NCI-H526 (cell line): Measurements from ENCODE around the gene HMX1.

Experiments used
- DNase-seq, 2 experiments: peaks; one replicate each; lab custom pipeline; 2025; lab: John Stamatoyannopoulos, UW

Gene HMX1

DNA sequence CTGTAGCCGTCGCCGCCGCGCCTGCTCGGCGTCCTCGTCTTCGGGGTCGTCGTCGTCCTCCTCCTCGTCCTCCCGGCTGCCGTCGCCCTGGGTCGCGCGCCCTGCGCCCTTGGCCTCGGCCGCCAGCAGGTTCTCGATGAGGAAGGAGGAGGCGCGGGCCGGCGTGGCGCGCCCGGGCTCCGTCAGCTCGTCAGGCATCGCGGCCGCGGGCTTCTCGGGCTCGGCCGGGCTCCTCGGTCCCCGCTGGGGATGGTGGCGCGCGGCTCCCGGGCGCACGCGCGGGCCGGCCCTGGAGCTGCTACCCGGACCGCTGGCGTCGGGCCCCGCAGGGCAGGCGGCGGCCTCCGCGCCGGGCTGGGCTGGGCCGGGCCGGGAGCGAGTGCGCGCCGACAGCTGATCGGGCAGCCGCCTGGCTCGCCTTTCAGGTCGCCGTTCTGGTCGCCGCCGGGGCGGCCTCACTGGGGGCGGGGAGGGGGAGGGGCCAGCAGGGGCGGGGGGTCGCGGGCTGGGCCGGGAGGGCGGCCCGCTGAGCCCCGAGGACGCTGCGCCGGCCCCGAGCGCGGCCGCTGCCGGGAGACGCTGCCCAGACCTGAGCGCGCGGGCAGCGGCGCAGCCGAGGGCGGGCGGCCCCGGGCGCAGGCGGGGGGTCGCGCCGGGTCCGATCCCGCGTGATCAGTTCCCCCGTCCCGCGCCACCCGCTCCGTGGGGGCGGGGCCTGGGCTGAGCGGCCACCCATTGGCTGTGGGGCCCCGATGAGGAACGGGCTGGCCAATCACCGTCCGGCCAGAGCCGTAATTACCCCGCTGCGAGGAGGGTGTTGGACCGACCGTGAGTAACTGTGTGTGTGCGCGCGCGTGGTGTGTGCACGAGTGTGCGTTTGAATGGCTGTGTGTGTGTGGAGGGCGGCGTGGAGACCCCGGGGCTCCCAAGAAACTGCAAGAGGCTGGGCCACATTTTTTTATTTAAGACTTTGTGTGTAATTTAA is at the start of gene HMX1:
Gene HMX1, minus strand, starts transcription at position 423 of the 985 bp plus-strand sequence. Its CDS starts 225 bp downstream, at position 198.
- no peak for DNase-seq

DNA sequence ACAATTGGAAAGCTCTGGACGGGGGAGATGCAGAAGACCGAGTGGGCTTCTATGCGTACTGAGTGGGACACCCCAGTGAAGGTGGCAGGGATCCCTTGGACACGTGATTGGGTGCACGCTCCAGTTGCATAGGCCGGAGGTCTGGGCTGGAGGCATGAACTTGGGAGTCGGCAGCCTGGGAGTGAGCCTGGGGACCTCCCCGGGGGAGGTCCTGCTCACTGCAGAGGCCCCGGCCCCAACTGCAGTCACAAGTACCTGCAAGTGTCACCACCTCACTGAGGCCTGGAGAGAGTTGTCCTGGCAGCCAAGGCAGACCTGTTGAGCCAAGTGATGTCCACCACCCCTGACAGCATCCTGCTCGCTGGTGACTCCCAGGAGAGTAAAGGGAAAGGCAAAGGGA is 49.3 kb upstream of the HMX1 start:
- no peak for DNase-seq

DNA sequence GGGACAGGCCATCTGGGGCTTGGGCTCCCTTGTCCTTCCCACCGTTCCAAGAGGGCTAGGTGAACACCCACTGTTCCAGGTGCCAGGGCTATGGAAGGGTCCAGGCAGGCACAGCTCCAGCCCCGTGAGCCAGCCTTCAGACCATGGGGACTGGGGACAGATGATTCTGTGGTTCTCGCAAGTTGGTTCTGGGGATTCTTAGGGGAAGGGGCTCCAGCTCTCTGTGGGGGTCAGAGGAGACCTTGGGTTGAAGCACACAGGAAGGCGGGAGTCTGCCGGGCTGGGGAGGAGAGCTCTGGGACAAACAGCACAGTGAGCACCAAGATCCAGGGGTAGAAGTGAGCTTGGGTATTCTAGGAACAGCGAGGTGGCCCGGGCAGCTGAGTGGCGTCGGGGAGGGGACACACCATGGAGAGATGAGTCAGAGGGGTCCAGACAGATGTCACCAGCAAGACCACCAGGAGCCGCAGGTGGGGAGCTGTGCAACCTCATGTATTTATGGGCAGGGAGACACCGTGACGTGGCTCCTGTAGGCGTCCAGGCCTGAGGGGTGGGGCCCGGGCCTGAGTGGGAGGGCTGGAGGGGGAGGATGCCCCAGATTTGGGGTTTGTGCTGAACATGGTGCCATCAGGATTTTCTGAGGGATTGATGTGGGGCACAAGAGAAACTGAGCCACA is 48.8 kb upstream of the HMX1 start:
- DNase-seq: no peak

- DNase-seq: no peak
These were observed 48.1 kb upstream of the HMX1 start for GRCh38 chr4:8919651-8920288.

DNA sequence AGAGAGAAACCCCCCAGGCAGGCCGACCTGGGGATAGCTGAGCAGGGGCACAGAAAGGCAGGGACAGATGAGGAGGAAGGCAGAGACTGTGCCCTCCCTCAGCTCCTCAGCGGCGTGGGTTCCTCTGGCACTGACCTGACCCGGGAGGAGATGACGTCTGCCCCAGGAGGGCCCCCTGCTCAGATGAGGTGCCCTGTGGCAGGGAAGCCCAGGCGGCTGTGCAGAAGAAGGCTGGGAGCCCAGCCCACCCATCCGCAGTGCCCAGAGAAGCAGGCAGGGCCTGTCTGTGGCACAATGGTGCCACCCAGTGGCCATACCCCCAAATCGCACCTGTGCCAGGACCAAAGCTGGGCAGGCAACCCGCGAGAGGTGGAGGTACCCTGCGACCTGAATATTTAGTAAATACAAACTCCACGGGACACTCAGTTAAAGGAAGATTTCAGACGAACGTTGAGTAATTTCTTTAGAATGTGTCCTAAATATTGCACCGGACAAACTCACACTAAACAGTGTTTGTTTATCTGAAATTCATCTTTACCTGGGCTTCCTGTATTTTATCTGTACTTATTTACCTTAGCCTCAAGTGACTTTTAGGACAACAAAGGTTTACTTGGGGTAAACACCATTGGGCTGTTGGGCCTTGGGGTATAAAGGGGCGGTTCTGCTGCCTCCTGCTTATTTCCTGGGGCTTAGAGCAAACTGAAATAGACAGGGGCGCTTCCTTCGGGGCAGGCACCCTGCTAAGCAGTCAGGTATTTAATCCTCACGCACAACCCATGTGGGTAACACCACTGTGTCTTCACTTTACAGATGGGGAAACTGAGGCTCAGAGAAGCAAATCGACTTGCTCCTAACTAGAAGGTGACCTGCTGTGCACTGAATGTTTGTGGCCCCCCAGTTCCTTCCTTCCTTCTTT is 46.5 kb upstream of the HMX1 start:
- DNase-seq: peak in 1 of 2 experiments; percentile 67

GRCh38 chr4:8917321-8917811 is 45.7 kb upstream of the HMX1 start:
- no peak for DNase-seq

GRCh38 chr4:8916906-8917305 is 45.3 kb upstream of the HMX1 start:
- no peak for DNase-seq

- no peak for DNase-seq
These were observed 44.8 kb upstream of the HMX1 start for GRCh38 chr4:8916351-8916885.

DNA sequence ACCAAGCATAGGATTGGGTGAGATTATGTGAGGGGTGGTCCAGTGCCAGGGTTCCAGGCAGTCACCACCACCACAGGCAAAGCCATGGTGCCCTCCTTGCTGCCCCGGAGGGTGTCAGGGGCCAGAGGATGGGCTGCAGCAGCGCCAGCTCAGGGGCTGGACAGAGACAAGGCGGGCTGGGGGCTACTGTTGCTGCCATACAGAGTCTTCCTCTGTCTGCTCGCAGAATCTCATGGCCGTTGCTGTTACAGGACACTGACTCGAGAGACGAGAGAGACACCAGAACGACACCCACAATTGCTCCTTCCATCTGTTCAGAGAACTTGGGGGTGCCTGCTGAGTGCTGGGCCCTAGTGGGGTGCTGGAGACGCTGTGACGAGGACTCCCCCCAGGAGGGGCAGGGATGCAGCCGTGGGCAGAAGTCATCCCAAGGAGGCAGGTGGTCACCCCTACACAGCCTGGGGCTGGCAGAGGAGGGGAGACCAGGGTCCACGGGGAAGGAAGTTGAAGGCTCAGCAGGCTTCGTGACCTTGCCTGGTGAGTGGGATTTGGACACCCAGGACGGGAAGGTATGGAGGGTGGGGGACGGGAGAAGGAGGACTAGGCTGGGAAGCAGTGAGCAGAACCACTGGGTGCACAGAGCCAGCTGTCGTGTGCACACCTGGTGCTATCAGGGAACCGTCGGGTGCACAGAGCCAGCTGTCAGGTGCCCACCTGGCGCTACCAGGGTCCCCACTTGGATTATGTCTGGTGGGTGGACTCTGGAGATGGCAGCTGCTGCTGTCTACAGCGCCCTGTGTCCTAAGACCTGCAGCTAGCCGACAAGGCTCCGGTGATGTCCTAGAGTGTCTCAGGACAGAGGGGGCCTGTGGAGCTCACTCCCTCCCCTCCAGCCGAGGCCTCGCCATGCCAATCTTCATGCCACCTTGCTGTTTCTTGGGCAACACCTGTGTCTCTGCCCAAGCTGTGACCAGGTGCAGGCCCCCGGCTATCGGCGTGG is 43.9 kb upstream of the HMX1 start:
- DNase-seq: no peak

DNA sequence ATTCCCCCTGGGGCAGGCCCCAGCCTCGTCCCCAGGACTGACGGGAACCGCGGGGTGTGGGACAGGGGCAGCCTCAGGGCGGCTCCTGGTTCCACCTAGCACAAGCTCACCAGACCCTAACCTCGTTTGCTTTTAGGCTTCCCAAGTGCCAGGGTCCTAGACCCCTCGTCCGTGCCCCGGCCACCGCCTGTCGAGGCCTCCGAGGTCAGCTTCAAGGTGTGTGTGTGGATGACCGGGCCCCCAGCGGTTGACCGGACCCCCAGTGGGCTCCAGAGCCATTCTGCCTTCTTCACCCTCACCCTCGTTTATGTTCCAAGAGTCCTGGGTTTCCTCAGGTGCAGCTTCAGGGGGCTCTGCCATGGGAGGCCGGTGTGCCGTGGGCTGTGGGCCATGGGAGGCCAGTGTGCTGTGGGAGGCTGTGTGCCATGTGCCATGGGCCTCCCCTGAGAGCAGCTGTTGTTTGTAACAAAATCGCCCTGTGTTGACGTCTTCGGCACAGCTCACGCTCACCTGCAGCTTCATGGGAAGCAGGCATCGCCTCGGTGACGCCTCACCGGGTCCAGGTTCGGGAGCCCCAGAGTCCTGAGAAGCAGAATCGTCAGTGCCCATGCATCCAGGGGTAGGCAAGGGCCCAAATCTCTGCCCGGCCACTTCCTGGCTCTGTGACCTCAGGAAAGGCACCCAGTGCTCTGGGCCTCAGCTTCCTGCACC is 43.0 kb upstream of the HMX1 start:
- no peak for DNase-seq

DNA sequence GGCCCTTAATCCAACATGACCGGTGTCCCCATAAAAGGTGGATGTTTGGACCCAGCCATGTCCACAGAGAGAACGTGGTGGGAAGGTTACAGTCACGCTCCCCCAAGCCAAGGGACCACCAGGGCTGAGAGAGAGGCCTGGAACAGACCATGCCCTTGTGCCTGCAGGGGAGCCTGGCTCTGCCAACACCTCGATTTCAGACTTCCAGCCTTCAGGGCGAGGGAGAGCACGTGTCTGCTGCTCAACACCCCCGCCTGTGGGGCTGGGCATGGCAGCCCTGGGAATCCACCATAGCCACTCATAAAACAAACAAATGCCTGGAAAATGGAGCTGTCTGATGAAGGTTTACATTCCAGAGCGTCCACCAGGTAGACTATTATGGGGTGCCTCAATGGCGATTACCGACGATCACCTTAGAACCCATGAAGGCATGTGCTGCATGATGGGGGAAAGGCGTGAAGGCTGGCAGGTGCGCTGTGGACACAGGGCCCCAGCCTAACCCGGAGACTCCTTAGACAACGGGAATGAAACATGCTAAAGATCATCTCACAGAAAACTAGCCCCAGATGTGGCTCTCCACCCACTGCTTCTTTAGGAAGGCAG is 42.3 kb upstream of the HMX1 start:
- DNase-seq: no peak

GRCh38 chr4:8913121-8913857 is 41.6 kb upstream of the HMX1 start:
- no peak for DNase-seq

- DNase-seq: no peak
These were observed 40.9 kb upstream of the HMX1 start for GRCh38 chr4:8912506-8912905.

DNA sequence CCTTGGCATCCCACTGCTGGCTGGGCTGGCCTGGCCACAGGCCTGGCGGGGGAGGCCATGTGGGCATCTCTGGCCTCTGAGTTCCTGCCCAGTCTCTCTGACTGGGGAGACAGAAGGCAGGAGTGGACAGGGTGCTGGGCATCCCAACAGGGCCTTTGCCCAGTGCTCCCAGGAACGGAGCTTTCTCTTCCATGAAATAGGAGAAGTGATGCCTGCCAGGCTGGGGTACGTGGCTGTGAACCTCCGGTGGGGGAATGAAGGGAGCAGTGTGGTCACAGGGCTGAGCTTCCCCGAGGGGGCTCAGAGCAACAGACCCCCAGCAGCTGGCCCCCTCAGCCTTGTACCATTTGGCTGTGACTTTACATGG is 40.4 kb upstream of the HMX1 start:
- no peak for DNase-seq

GRCh38 chr4:8911316-8912088 is 39.9 kb upstream of the HMX1 start:
- no peak for DNase-seq

DNA sequence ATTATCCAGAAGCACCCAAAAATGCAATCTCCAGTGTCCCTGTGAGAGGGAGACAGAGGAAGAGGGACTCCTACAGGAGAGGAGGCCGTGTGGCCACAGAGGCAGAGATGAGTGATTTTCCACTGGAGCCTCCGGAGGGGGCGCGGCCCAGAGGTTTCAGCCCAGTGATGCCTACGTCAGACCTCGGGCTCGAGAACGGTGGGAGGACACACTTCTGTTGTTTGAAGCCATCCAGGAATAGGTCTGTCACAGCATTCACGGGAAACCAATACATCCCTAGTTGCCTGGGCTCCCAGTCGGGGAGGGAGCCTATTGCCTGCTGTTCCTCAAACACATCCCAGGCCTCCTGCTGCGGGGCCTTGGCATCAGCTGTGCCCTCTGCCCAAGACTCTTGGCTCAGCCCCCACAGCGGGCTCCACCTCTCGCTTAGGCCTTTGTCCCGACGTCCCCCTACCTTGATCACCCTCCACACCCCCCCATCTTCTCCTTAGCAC is 39.2 kb upstream of the HMX1 start:
- no peak for DNase-seq
